Calu3 (cell line): ENCODE results near the gene IRS2. TPM values are rescaled to one million over a fixed set of nuclear protein-coding genes. Genes with fewer than 3 reads are reported as not detected.

Source experiments
- BruUV-seq: library from RNA; stranded (reverse); fragments of 400-500 nt; replicated peaks from 2 replicates; lab custom pipeline; 2021; lab: Mats Ljungman, UMichigan
- CTCF ChIA-PET: fragments of 300-600 bp; sonication (Branson Sonifier 250); formaldehyde crosslinking; loops from one replicate; lab custom pipeline; 2022; ENCODE audit warnings: antibody characterized with exemption; lab: Charles Lee
- DNase-seq: peaks from one replicate; pipeline ENCODE4 v3.0.0; 2022
- H3K27ac Mint-ChIP-seq: one replicate; pipeline ENCODE4 v1.8.0; 2022; ENCODE audit warnings: mixed read lengths; ENCODE audit not compliant: unreplicated experiment
- H3K27me3 Mint-ChIP-seq: one replicate; pipeline ENCODE4 v1.8.0; 2022; ENCODE audit warnings: mixed read lengths; ENCODE audit not compliant: unreplicated experiment
- H3K36me3 Mint-ChIP-seq: one replicate; pipeline ENCODE4 v1.8.0; 2022; ENCODE audit warnings: mild to moderate bottlenecking, moderate library complexity, mixed read lengths; ENCODE audit not compliant: insufficient read depth, unreplicated experiment
- H3K4me1 Mint-ChIP-seq: one replicate; pipeline ENCODE4 v1.8.0; 2022; ENCODE audit warnings: mild to moderate bottlenecking, low read depth, mixed read lengths; ENCODE audit not compliant: unreplicated experiment
- H3K4me3 Mint-ChIP-seq: one replicate; pipeline ENCODE4 v1.8.0; 2022; ENCODE audit warnings: mild to moderate bottlenecking, low read depth, moderate library complexity, mixed read lengths; ENCODE audit not compliant: unreplicated experiment
- H3K9me3 Mint-ChIP-seq: one replicate; pipeline ENCODE4 v1.8.0; 2022; ENCODE audit warnings: low read depth, mixed read lengths; ENCODE audit not compliant: unreplicated experiment
- intact Hi-C: fragments of 100-400 bp; cut with micrococcal nuclease; formaldehyde crosslinking; loops from one replicate; pipeline ENCODE4 v1.10.0; 2022; ENCODE audit not compliant: unreplicated experiment
- total RNA-seq: library from RNA; stranded (reverse); gene quantifications from 2 replicates; pipeline ENCODE4 v1.2.3, GENCODE V29; 2022
- TF ChIP-seq, protein P1 (sequence below): fragments of 200-600 bp; IDR thresholded peaks from one replicate; pipeline ENCODE4 v1.8.0; 2022; ENCODE audit warnings: antibody characterized with exemption; ENCODE audit not compliant: unreplicated experiment

Gene IRS2
- total RNA-seq, 1 experiment from 2014 or later: 5.4 TPM

DNA sequence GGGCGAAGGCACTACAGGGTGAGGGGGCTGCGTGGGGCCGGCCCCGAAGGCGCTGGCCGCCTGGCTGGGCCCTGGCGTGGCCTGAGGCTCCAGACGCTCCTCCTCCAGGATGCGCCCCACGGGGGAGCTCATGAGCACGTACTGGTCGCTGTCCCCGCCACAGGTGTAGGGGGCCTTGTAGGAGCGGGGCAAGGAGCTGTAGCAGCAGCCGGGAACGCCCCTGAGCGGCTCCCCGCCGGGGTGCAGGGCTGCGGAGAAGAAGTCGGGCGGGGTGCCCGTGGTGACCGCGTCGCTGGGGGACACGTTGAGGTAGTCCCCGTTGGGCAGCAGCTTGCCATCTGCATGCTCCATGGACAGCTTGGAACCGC, 3.0 kb downstream of the IRS2 start:
- Mint-ChIP-seq H3K36me3 (peaks cover 30% of the 10 kb centered on the region), H3K4me1 (peaks cover 7% of the 10 kb centered on the region), H3K27me3 (no peaks in the 10 kb centered on the region), H3K27ac (no peak overlapping the region), H3K4me3 (no peak overlapping the region), H3K9me3 (no peaks in the 10 kb centered on the region)
- CTCF ChIA-PET: no interaction called here
- BruUV-seq: TSS peak; percentile 2
- intact Hi-C loops: no loop called here
- TF ChIP-seq, protein P1, sequence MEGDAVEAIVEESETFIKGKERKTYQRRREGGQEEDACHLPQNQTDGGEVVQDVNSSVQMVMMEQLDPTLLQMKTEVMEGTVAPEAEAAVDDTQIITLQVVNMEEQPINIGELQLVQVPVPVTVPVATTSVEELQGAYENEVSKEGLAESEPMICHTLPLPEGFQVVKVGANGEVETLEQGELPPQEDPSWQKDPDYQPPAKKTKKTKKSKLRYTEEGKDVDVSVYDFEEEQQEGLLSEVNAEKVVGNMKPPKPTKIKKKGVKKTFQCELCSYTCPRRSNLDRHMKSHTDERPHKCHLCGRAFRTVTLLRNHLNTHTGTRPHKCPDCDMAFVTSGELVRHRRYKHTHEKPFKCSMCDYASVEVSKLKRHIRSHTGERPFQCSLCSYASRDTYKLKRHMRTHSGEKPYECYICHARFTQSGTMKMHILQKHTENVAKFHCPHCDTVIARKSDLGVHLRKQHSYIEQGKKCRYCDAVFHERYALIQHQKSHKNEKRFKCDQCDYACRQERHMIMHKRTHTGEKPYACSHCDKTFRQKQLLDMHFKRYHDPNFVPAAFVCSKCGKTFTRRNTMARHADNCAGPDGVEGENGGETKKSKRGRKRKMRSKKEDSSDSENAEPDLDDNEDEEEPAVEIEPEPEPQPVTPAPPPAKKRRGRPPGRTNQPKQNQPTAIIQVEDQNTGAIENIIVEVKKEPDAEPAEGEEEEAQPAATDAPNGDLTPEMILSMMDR: no peak
- DNase-seq: no peak

DNA sequence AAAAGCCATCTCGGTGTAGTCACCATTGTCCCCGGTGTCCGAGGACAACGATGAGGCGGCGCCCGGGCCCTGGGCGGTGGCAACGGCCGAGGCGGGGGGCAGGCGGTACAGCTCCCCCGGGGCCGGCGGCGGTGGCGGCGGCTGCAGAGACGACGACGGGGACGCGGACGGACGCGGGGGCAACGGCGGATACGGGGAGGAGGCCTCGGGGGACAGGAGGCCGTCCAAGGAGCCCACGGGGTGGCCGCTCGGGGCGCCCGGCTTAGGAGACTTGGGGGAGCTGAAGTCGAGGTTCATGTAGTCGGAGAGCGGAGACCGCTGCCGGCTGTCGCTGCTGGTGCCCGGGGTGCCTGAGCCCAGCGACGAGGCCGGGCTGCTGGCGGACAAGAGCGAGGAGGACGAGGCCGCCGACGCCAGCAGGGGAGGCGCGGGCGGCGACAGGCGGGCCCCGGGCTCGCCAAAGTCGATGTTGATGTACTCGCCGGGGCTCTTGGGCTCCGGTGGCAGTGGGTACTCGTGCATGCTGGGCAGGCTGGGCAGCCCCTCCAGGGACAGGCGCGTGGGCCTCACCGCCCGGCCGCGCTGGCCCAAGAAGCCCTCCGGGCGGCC, 3.5 kb downstream of the IRS2 start:
- Mint-ChIP-seq H3K27me3 (no peaks in the 10 kb centered on the region), H3K27ac (peak overlapping the region; percentile 54), H3K36me3 (peaks cover 30% of the 10 kb centered on the region), H3K4me1 (peaks cover 7% of the 10 kb centered on the region), H3K9me3 (no peaks in the 10 kb centered on the region), H3K4me3 (peak overlapping the region; percentile 55)
- intact Hi-C loops: no loop called here
- CTCF ChIA-PET: no interaction called here
- no TSS peak for BruUV-seq
- no peak for DNase-seq
- TF ChIP-seq, protein P1: no peak

DNA sequence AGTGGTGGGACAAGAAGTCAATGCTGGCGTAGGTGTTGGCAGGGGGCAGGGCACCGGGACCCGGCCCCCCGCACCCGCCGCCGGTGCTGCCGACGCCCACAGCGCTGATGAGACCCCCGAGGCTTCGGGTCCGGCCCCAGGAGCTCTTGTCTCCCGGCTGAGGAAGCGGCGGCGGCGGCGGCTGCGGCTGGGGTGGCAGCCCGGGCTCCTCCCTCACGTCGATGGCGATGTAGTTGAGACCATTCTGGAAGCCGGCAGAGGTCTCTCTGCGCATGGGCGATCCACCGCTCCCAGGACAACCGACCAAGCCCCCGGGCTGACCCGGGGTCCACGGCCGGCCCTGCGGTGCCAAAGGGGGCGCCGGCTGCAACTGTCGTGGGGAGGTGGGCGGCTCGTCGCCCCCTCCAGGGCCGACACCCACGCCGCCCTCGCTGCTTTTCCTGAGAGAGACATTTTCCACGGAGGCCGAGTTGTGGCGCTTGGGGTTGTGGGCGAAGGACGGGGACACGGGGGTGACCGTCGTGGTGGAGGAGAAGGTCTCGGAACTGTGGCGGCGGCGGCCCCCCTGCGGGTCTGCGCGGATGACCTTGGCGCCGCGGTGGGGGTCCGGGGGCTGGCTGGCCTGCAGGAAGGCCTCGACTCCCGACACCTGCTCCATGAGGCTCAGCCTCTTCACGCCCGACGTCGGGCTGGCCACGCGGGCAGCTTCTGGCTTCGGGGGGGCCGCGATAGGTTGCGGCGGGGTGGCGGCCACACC, 4.1 kb downstream of the IRS2 start:
- intact Hi-C loops: no loop called here
- no peaks in the 10 kb centered on the region for H3K27me3 Mint-ChIP-seq
- peaks cover 26% of the 10 kb centered on the region for H3K36me3 Mint-ChIP-seq
- peaks cover 7% of the 10 kb centered on the region for H3K4me1 Mint-ChIP-seq
- H3K9me3 Mint-ChIP-seq: no peaks in the 10 kb centered on the region
- no peak overlapping the region for H3K4me3 Mint-ChIP-seq
- CTCF ChIA-PET: no interaction called here
- H3K27ac Mint-ChIP-seq: no peak overlapping the region
- DNase-seq: no peak
- BruUV-seq: no TSS peak
- TF ChIP-seq, protein P1: no peak

DNA sequence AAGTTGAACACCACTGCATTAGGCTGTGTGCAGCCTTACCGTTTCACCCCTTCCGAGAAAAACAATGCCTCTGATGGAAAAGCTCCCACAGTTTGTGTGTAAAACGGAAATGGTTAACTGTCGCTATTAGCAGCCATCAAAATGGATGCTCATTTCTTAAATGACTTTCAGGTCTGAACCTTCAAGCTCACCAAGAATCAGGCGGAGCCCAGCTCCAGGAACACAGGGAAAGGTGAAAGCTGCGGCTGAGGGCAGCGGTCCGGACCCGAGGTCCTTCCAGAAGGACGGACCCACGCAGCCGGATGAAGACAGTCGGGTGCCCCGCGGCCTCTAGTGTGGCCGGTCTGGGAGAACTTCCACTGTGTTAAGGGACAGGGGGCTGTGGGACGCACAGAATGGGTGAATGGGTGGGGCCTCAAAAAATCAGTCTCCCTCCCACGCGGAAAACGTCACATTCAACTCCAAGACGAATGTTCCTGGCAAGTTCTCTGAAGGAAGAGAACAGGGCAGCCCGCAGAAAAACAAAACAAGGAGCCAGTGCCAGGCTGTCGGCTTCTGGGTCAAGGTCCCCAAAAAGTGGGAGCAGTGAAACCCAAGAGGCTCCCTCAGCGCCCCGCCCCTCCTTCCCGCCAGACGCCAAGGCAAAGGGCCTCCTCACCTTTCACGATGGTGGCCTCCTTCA, 4.9 kb downstream of the IRS2 start:
- Mint-ChIP-seq H3K36me3 (peaks cover 22% of the 10 kb centered on the region), H3K4me1 (peaks cover 7% of the 10 kb centered on the region), H3K27ac (no peak overlapping the region), H3K4me3 (peak overlapping the region; percentile 82), H3K9me3 (no peaks in the 10 kb centered on the region), H3K27me3 (no peaks in the 10 kb centered on the region)
- intact Hi-C loops: no loop called here
- CTCF ChIA-PET: no interaction called here
- TF ChIP-seq, protein P1: no peak
- DNase-seq: no peak
- no TSS peak for BruUV-seq
